ENCODE results near the gene ALDOB.
"Not testable (repeated sequence)": the region's sequence is repeated elsewhere in the genome, so short reads cannot be mapped to it uniquely, and the experiment has no call there.

Gene ALDOB

DNA sequence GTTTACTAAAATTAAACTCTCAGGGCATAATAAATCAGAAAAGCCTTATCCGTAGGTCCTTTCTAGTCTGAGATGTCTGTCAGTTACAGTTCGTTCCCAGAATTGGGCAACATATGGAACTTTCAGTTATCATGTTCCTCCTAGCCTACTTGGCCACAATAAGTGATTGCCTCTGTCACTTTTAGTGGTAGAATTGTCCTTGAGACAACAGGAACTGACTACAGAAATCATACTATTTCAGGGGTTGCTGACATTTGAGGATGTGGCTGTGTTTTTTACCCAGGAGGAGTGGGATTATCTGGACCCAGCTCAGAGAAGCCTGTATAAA, 36.0 kb downstream of the ALDOB start:
- TF ChIP-seq POU2F2 (IDR thresholded peaks at IDR 0.05; ENCODE audit: low read depth, low read length) (no peak), SPI1 (IDR thresholded peaks at IDR 0.05; ENCODE audit: low read depth, low read length) (no peak), POLR2A (IDR thresholded peaks at IDR 0.05; ENCODE audit: low read depth, low read length) (no peak), PAX5 (IDR thresholded peaks at IDR 0.05; ENCODE audit: insufficient read depth, low read length, severe bottlenecking) (no peak), POLR2AphosphoS5 (IDR thresholded peaks at IDR 0.05; ENCODE audit: low read depth, low read length) (no peak), TAF1 (IDR thresholded peaks at IDR 0.05; ENCODE audit: low read depth, low read length) (no peak)
- no peak for FAIRE-seq
- no peak for DNase-seq (ENCODE audit: insufficient read length, low spot score)

DNA sequence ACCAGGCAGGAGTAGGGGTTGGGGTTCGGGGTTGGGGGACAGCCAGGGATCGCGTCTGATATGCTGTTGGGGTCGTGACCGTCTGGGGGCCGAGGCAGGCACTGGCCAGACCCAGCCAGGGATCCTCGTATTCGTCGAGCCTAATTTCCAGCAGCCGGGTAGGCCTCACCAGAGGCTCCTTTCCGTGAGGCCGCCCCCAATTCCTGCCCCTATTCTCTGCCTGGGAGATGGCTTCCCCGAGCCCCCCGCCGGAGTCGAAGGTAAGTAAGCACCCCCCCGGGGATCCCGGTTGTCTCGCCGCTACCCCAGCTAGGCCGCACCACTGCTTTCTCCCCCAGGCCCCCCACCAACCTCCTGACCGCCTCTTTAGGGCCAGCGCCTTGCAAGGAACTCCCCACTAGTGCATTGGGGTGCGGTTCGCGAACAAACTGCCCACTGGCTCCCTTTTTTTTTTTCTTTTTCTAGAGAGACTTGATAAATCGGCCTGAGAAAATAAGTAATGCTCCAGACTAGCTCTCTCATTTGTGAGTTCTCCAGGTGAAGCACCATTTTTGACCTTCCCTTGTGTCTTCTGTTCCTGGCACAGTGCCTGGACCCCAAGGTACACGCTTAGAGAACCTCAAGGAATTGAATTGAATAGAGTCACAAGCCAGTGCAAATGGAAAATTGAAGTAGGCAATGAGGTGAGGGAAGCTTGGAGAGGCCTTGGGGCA, 36.5 kb downstream of the ALDOB start:
- FAIRE-seq (no peak), DNase-seq (ENCODE audit: insufficient read length, low spot score) (no peak)
- TF ChIP-seq SPI1 (IDR thresholded peaks at IDR 0.05; ENCODE audit: low read depth, low read length) = no peak
- no peak for TF ChIP-seq POU2F2 (IDR thresholded peaks at IDR 0.05; ENCODE audit: low read depth, low read length)
- no peak for TF ChIP-seq POLR2A (IDR thresholded peaks at IDR 0.05; ENCODE audit: low read depth, low read length)

DNA sequence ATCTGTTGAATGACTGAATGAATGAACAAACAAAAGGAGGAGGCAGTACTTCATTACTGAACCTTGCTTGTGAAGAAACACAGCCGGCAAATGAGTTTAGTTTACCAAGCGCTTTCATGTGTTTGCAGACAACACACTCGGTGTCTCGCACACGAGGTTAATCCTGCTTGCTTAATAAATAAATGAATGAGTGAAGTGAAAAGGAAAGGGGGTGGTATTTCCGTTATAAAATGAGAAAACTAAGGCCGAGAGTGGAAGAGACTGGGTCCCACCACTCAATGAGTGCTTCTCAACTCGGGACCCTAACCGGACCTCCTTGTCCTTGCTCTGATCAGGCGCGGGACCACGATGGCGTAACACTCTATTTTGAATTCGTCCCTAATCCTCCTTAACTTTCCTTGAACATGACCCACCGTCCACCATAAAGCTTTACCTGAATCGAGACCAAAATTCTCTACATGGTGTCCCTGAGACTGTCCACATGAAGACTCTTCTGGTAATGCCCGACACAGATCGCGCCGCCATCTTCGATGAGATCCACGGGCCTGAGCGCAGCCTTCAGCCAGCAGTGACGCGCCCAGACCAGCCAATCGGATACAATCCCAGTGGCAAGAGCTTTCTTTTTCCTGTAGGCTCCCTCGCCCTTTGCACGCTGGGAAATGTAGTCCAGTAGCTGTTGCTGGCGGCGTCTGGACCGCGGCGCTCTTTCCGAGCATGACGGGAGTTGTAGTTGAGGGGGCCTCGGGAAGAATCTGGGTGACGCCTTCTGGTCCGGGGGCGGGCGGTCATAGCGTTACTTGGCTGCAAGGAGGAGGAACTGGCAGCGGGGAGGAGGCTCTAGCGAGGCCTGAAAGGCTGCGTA, 37.3 kb downstream of the ALDOB start, which contains the start of the genes MRPL50 and ZNF189:
TSS of gene MRPL50 (minus strand) at position 551 of the 862 bp plus-strand sequence. CDS start at position 525, 26 bp downstream.
TSS of gene ZNF189 (plus strand) at position 784 of the 862 bp plus-strand sequence. CDS start 306 bp downstream, outside the sequence.
- TF ChIP-seq POLR2A (IDR thresholded peaks at IDR 0.05; ENCODE audit: low read depth, low read length) (peak; percentile 95), TAF1 (IDR thresholded peaks at IDR 0.05; ENCODE audit: low read depth, low read length) (peak; percentile 86), PAX5 (IDR thresholded peaks at IDR 0.05; ENCODE audit: insufficient read depth, low read length, severe bottlenecking) (no peak), POU2F2 (IDR thresholded peaks at IDR 0.05; ENCODE audit: low read depth, low read length) (no peak), SPI1 (IDR thresholded peaks at IDR 0.05; ENCODE audit: low read depth, low read length) (peak; percentile 53), POLR2AphosphoS5 (IDR thresholded peaks at IDR 0.05; ENCODE audit: low read depth, low read length) (peak; percentile 95)
- peak; percentile 94 for FAIRE-seq
- DNase-seq (ENCODE audit: insufficient read length, low spot score) = peak; percentile 71

DNA sequence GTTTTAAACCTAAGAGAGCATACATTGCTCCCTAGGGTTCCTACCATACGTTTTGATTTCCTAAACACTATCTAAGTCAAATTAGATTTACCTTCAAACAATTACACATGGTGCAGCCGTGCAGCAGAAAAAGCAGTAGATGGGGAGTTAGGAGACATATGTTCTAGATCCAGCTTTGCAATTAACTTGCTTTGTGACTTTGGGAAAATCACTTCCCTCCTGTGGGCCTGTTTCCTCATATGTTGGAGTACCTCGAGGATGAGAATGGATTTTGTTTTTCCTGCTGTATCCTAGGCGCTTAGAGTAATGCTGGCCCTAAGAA, 37.9 kb downstream of the ALDOB start:
- FAIRE-seq = no peak
- no peak for TF ChIP-seq POLR2A (IDR thresholded peaks at IDR 0.05; ENCODE audit: low read depth, low read length)
- no peak for TF ChIP-seq POU2F2 (IDR thresholded peaks at IDR 0.05; ENCODE audit: low read depth, low read length)
- no peak for TF ChIP-seq TAF1 (IDR thresholded peaks at IDR 0.05; ENCODE audit: low read depth, low read length)
- TF ChIP-seq POLR2AphosphoS5 (IDR thresholded peaks at IDR 0.05; ENCODE audit: low read depth, low read length) = no peak
- TF ChIP-seq SPI1 (IDR thresholded peaks at IDR 0.05; ENCODE audit: low read depth, low read length) = no peak
- no peak for TF ChIP-seq PAX5 (IDR thresholded peaks at IDR 0.05; ENCODE audit: insufficient read depth, low read length, severe bottlenecking)
- no peak for DNase-seq (ENCODE audit: insufficient read length, low spot score)

DNA sequence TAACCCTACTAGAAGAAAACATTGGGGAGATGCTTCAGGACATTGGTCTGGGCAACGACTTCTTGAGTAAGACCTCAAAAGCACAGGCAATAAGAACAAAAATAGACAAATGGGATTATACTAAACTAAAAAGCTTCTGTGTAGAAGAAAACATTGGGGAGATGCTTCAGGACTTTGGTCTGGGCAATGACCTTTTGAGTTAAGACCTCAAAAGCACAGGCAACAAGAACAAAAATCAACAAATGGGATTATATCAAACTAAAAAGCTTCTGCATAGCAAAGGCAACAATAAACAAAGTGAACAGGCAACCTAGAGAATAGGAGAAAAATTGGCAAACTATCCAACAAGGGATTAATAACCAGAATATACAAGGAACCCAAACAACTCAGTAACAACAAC, 40.9 kb downstream of the ALDOB start:
- TF ChIP-seq TAF1 (IDR thresholded peaks at IDR 0.05; ENCODE audit: low read depth, low read length) (no peak), POLR2A (IDR thresholded peaks at IDR 0.05; ENCODE audit: low read depth, low read length) (no peak), POU2F2 (IDR thresholded peaks at IDR 0.05; ENCODE audit: low read depth, low read length) (no peak), PAX5 (IDR thresholded peaks at IDR 0.05; ENCODE audit: insufficient read depth, low read length, severe bottlenecking) (no peak), SPI1 (IDR thresholded peaks at IDR 0.05; ENCODE audit: low read depth, low read length) (no peak), POLR2AphosphoS5 (IDR thresholded peaks at IDR 0.05; ENCODE audit: low read depth, low read length) (no peak)
- no peak for FAIRE-seq
- no peak for DNase-seq (ENCODE audit: insufficient read length, low spot score)

DNA sequence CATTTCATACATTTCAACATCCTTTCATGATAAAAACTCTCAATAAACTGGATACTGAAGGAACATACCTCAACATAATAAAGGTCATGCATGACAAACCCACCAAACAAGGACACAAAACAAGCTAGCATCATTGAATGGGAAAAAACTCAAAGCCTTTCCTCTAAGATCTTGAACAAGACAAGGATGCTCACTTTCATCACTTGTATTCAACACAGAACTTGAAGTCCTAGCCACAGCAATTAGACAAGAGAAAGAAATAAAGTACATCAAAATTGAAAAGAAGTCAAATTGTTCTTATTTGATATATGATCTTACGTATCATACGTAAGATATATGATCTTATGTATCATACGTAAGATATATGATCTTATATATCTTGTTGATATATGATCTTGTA, 42.4 kb downstream of the ALDOB start:
- DNase-seq (ENCODE audit: insufficient read length, low spot score) = no peak
- FAIRE-seq = no peak
- TF ChIP-seq TAF1 (IDR thresholded peaks at IDR 0.05; ENCODE audit: low read depth, low read length) (no peak), PAX5 (IDR thresholded peaks at IDR 0.05; ENCODE audit: insufficient read depth, low read length, severe bottlenecking) (no peak), POLR2AphosphoS5 (IDR thresholded peaks at IDR 0.05; ENCODE audit: low read depth, low read length) (no peak), POLR2A (IDR thresholded peaks at IDR 0.05; ENCODE audit: low read depth, low read length) (no peak)

DNA sequence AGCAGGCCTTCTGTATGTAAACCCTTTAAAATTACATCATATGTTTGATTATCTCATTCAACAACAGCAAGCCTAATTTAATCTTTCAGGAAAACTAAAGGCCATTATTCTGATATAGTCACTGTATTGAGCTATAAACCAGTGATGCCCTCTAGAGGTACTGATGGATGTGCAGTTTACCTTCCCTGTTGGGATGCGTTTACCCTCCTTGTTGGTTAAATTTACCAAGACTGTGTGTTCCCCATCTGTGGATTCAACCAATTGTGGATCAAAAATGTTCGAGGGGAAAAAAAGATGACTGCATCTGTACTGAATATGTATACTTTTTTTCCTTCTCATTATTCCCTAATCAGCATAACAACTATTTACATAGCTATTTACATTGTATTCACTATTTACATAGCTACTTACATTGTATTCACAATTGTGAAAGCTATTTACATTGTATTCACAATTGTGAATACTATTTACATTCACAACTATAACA, 47.0 kb downstream of the ALDOB start:
- DNase-seq (ENCODE audit: insufficient read length, low spot score) (no peak), FAIRE-seq (no peak)
- TF ChIP-seq TAF1 (IDR thresholded peaks at IDR 0.05; ENCODE audit: low read depth, low read length) (no peak), POU2F2 (IDR thresholded peaks at IDR 0.05; ENCODE audit: low read depth, low read length) (no peak), PAX5 (IDR thresholded peaks at IDR 0.05; ENCODE audit: insufficient read depth, low read length, severe bottlenecking) (no peak), POLR2AphosphoS5 (IDR thresholded peaks at IDR 0.05; ENCODE audit: low read depth, low read length) (no peak), SPI1 (IDR thresholded peaks at IDR 0.05; ENCODE audit: low read depth, low read length) (no peak), POLR2A (IDR thresholded peaks at IDR 0.05; ENCODE audit: low read depth, low read length) (no peak)

DNA sequence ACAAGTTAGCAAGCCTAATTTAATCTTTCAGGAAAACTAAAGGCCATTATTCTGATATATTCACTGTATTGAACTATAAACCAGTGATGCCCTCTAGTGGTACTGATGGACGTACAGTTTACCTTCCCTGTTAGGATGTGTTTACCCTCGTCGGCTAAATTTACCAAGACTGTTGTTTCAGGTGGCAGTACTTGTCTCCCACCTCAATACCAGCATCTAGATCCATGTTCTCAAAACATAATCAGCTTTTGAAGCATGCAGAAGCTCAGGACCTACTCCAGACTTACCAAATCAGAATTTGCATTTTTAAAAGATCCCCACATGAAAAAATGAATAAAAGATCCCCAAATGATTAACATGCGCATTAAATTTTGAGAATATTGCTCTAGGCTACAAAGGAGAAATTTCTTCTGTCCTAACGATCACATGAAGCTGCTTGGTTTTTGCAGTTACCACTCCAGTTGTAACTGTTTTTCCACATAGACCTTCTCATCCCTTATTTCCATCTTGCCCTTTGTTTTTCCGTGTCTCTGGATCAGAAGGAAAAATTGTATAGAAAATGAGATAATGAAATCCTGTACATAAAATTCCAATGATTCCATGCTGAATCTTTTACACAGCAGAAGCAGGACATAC, 47.6 kb downstream of the ALDOB start:
- no peak for TF ChIP-seq POLR2A (IDR thresholded peaks at IDR 0.05; ENCODE audit: low read depth, low read length)
- TF ChIP-seq POLR2AphosphoS5 (IDR thresholded peaks at IDR 0.05; ENCODE audit: low read depth, low read length) = no peak
- TF ChIP-seq PAX5 (IDR thresholded peaks at IDR 0.05; ENCODE audit: insufficient read depth, low read length, severe bottlenecking) = no peak
- TF ChIP-seq SPI1 (IDR thresholded peaks at IDR 0.05; ENCODE audit: low read depth, low read length) = no peak
- no peak for TF ChIP-seq TAF1 (IDR thresholded peaks at IDR 0.05; ENCODE audit: low read depth, low read length)
- no peak for TF ChIP-seq POU2F2 (IDR thresholded peaks at IDR 0.05; ENCODE audit: low read depth, low read length)
- DNase-seq (ENCODE audit: insufficient read length, low spot score) = no peak
- FAIRE-seq = peak; percentile 78

DNA sequence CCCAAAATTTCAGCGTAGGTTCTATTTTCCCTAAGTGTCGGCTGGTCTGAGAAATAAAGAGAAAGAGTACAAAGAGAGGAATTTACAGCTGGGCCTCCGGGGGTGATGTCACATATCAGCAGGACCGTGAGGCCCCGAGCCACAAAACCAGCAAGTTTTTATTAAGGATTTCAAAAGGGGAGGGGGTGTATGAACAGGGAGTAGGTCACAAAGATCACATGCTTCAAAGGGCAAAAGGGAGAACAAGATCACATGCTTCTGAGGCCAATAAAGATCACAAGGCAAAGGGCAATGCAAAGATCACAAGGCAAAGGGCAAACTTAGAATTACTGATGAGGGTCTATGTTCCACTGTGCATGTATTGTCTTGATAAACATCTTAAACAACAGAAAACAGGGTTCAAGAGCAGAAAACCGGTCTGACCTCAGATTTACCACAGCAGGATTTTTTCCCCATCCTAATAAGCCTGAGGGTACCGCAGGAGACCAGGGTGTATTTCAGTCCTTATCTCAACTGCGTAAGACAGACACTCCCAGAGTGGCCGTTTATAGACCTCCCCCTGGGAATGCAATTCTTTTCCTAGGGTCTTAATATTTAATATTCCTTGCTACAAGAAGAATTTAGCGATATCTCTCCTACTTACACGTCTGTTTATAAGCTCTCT, 50.6 kb downstream of the ALDOB start, which contains the start of gene BAAT:
TSS of gene BAAT (minus strand) at position 134 of the 664 bp plus-strand sequence. CDS start 13,602 bp downstream, outside the sequence.
- DNase-seq (ENCODE audit: insufficient read length, low spot score); FAIRE-seq: not testable (repeated sequence)
